Measurements from ENCODE around the gene CIAO2A.
"Not testable (repeated sequence)": the region's sequence is repeated elsewhere in the genome, so short reads cannot be mapped to it uniquely, and the experiment has no call there.

CIAO2A gene

GRCh38 chr15:64111679-64112050 lies 18.0 kb upstream of the CIAO2A start:
- DNase-seq, result no peak

- DNase-seq, result no peak
Observed at GRCh38 chr15:64110950-64111678, 17.5 kb upstream of the CIAO2A start.

GRCh38 chr15:64110108-64110701 lies 16.6 kb upstream of the CIAO2A start:
- DNase-seq, result not testable (repeated sequence)

- DNase-seq, result no peak
Observed at GRCh38 chr15:64107337-64107736, 13.7 kb upstream of the CIAO2A start.

GRCh38 chr15:64105113-64105704 lies 11.6 kb upstream of the CIAO2A start:
- no peak for DNase-seq

GRCh38 chr15:64102497-64102896 lies 8.9 kb upstream of the CIAO2A start:
- DNase-seq, result no peak

- no peak for DNase-seq
Observed at GRCh38 chr15:64100958-64101357, 7.3 kb upstream of the CIAO2A start.

GRCh38 chr15:64099379-64099778 lies 5.7 kb upstream of the CIAO2A start:
- DNase-seq, result no peak

GRCh38 chr15:64096668-64097384 lies 3.2 kb upstream of the CIAO2A start:
- no peak for DNase-seq

GRCh38 chr15:64095795-64096667 lies 2.4 kb upstream of the CIAO2A start, which contains the start of gene SNX1:
SNX1 (plus strand) TSS chr15:64095982; CDS start chr15:64096014, 32 bp downstream.
- DNase-seq, result peak; percentile 66 to 82

GRCh38 chr15:64095431-64095794 lies 1.8 kb upstream of the CIAO2A start:
- no peak for DNase-seq

- no peak for DNase-seq
Observed at GRCh38 chr15:64092864-64093626, 593 bp downstream of the CIAO2A start.

- DNase-seq, result no peak
Observed at GRCh38 chr15:64092075-64092820, 1.4 kb downstream of the CIAO2A start.

GRCh38 chr15:64090527-64090926 lies 3.1 kb downstream of the CIAO2A start:
- no peak for DNase-seq

- no peak for DNase-seq
Observed at GRCh38 chr15:64089543-64090280, 3.9 kb downstream of the CIAO2A start.

GRCh38 chr15:64082757-64083156 lies 10.9 kb downstream of the CIAO2A start:
- DNase-seq, result no peak

- DNase-seq, result not testable (repeated sequence)
Observed at GRCh38 chr15:64073496-64073895, 20.1 kb downstream of the CIAO2A start.

- no peak for DNase-seq
Observed at GRCh38 chr15:64072812-64073211, 20.8 kb downstream of the CIAO2A start.

- no peak for DNase-seq
Observed at GRCh38 chr15:64071931-64072765, 21.5 kb downstream of the CIAO2A start.
